OCI-LY7 (cell line): ENCODE measurements around the gene CIAPIN1.

Experiments used
- EZH2phosphoT487 ChIP-seq: fragments of 200-600 bp; sonication (generic); IDR thresholded peaks from 2 replicates; pipeline ENCODE4 v1.6.1; 2018; ENCODE audit warnings: low read depth, borderline replicate concordance, mild to moderate bottlenecking, mixed run types, antibody characterized with exemption, low read length, moderate library complexity, mixed read lengths
- TF ChIP-seq, protein P1 (sequence below): fragments of 200-600 bp; sonication (generic); conservative IDR thresholded peaks from 2 replicates; pipeline ENCODE4 v1.5.1; 2014; ENCODE audit warnings: mild to moderate bottlenecking, antibody characterized with exemption, low read length, moderate library complexity, mixed read lengths

GRCh38 chr16:57403965-57404817, 43.0 kb downstream of the CIAPIN1 start, which contains the start of gene CCL17:
- TF ChIP-seq, protein P1, sequence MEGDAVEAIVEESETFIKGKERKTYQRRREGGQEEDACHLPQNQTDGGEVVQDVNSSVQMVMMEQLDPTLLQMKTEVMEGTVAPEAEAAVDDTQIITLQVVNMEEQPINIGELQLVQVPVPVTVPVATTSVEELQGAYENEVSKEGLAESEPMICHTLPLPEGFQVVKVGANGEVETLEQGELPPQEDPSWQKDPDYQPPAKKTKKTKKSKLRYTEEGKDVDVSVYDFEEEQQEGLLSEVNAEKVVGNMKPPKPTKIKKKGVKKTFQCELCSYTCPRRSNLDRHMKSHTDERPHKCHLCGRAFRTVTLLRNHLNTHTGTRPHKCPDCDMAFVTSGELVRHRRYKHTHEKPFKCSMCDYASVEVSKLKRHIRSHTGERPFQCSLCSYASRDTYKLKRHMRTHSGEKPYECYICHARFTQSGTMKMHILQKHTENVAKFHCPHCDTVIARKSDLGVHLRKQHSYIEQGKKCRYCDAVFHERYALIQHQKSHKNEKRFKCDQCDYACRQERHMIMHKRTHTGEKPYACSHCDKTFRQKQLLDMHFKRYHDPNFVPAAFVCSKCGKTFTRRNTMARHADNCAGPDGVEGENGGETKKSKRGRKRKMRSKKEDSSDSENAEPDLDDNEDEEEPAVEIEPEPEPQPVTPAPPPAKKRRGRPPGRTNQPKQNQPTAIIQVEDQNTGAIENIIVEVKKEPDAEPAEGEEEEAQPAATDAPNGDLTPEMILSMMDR: no peak
- no peak for TF ChIP-seq EZH2phosphoT487
